K562 (cell line): ENCODE measurements around the gene A4GNT. TPM values are rescaled to one million over a fixed set of nuclear protein-coding genes. Genes with fewer than 3 reads are reported as not detected.

ENCODE experiments used
- ATAC-seq: fragments of 200-7000 bp; cut with Tn5 transposase; 3 replicates; pipeline ENCODE4 v1.9.1; 2020; ENCODE audit warnings: moderate library complexity
- BruUV-seq: library from RNA; stranded (reverse); fragments of 400-500 nt; replicated peaks from 2 replicates; lab custom pipeline; 2021; lab: Mats Ljungman, UMichigan
- CTCF ChIA-PET: fragments of 300-600 bp; formaldehyde crosslinking; extraction: SDS; loops from one replicate; lab custom pipeline; 2021; ENCODE audit warnings: low intra/inter-chr PET ratio; lab: Yijun Ruan, JAX
- POLR2A ChIA-PET: fragments of 300-600, 350-650 bp; sonication (Branson Sonifier 250); formaldehyde crosslinking; extraction: SDS; loops from one replicate; lab custom pipeline; 2021; ENCODE audit warnings: antibody characterized with exemption, inconsistent platforms; lab: Yijun Ruan, JAX
- DNase-seq, 4 experiments: peaks; one replicate each; pipeline versions ENCODE4 v3.0.0 to v3.0.0-alpha.2; 2011 to 2018; ENCODE audit warnings: low spot score in 3 of 4, mixed read lengths in 3 of 4; ENCODE audit errors: extremely low read depth in 1 of 4
- FAIRE-seq: peaks from 2 replicates; lab custom pipeline; 2011; peaks lifted over from hg19 to GRCh38; lab: Jason Lieb, UNC
- H2AFZ ChIP-seq: 2 replicates; pipeline ENCODE4 v1.6.0; 2011; ENCODE audit warnings: low read depth, low read length, control low read depth, inconsistent platforms
- H3K27ac ChIP-seq: fragments of 200-600 bp; 3 replicates; pipeline ENCODE4 v1.8.0; 2011; ENCODE audit warnings: low read depth, mild to moderate bottlenecking, control low read depth, inconsistent platforms, low read length, moderate library complexity, mixed read lengths; ENCODE audit errors: extremely low read depth
- H3K27me3 ChIP-seq, 2 experiments: fragments of 300-600 bp in 1 of 2; 2 replicates in 1 of 2; 3 replicates in 1 of 2; pipeline versions ENCODE4 v1.6.0 to v1.8.0; 2011; ENCODE audit warnings: inconsistent platforms in 2 of 2, low read length in 2 of 2, mild to moderate bottlenecking in 1 of 2, mixed read lengths in 1 of 2, moderate library complexity in 1 of 2; ENCODE audit not compliant: control insufficient read depth in 2 of 2, insufficient read depth in 2 of 2
- H3K36me3 ChIP-seq: fragments of 300-600 bp; 3 replicates; pipeline ENCODE4 v1.8.0; 2011; ENCODE audit warnings: mild to moderate bottlenecking, low read length, inconsistent platforms; ENCODE audit not compliant: control insufficient read depth, insufficient read depth
- H3K4me1 ChIP-seq, 2 experiments: fragments of 200-600 bp in 1 of 2; replicated peaks in 1 of 2; 2 replicates in 1 of 2; 3 replicates in 1 of 2; pipeline versions ENCODE4 v1.5.1 to v1.8.0; 2011; ENCODE audit warnings: inconsistent platforms in 2 of 2, low read length in 2 of 2, mild to moderate bottlenecking in 1 of 2, mixed read lengths in 1 of 2, moderate library complexity in 1 of 2; ENCODE audit not compliant: control insufficient read depth in 2 of 2, insufficient read depth in 2 of 2
- H3K4me2 ChIP-seq: 2 replicates; pipeline ENCODE4 v1.6.1; 2011; ENCODE audit warnings: low read length, control low read depth, inconsistent platforms, mixed read lengths; ENCODE audit not compliant: insufficient read depth
- H3K4me3 ChIP-seq: fragments of 200-600 bp; sonication (generic), shearing (Covaris generic); 2 replicates; pipeline ENCODE4 v1.5.1; 2016; ENCODE audit warnings: control low read depth, inconsistent platforms
- H3K79me2 ChIP-seq: fragments of 200-600 bp; 3 replicates; pipeline ENCODE4 v1.8.0; 2011; ENCODE audit warnings: low read length, inconsistent platforms; ENCODE audit not compliant: control insufficient read depth, insufficient read depth
- H3K9ac ChIP-seq, 2 experiments: 2 replicates each; pipeline versions ENCODE4 v1.6.0 to v1.6.1; 2011; ENCODE audit warnings: low read depth in 2 of 2, low read length in 2 of 2, control low read depth in 1 of 2, inconsistent platforms in 1 of 2, mild to moderate bottlenecking in 1 of 2, mixed read lengths in 1 of 2; ENCODE audit not compliant: insufficient read depth in 1 of 2
- H3K9me1 ChIP-seq: one replicate; pipeline ENCODE4 v1.6.0; 2011; ENCODE audit warnings: inconsistent platforms, mild to moderate bottlenecking, low read length, moderate library complexity; ENCODE audit not compliant: control insufficient read depth, insufficient read depth
- H3K9me3 ChIP-seq: replicated peaks from 2 replicates; pipeline ENCODE4 v1.5.1; 2011; ENCODE audit warnings: low read depth, low read length, inconsistent platforms; ENCODE audit not compliant: control insufficient read depth, insufficient read depth
- H4K20me1 ChIP-seq: replicated peaks from 2 replicates; pipeline ENCODE4 v1.6.1; 2011; ENCODE audit warnings: low read length, inconsistent platforms, mixed read lengths; ENCODE audit not compliant: control insufficient read depth, insufficient read depth
- CREB5 ChIP-seq: fragments of 250-450 bp; sonication (Bioruptor Pico); IDR thresholded peaks from 2 replicates; pipeline ENCODE4 v1.5.0; 2020; ENCODE audit warnings: mild to moderate bottlenecking
- CTCFL ChIP-seq: IDR thresholded peaks from 2 replicates; pipeline ENCODE4 v1.6.1; 2011; ENCODE audit warnings: borderline replicate concordance, low read depth, mild to moderate bottlenecking, moderate library complexity, low read length; ENCODE audit not compliant: insufficient read depth, poor library complexity, severe bottlenecking
- GTF2F1 ChIP-seq: IDR thresholded peaks from 2 replicates; pipeline ENCODE4 v1.6.1; 2011; ENCODE audit warnings: low read depth, low read length, improper control_type of control experiment
- MTA2 ChIP-seq: fragments of 450-650 bp; IDR thresholded peaks from 2 replicates; pipeline ENCODE4 v1.6.1; 2016; ENCODE audit warnings: low read depth
- ZFPM2 ChIP-seq: fragments of 250-450 bp; sonication (Bioruptor Pico); IDR thresholded peaks from 2 replicates; pipeline ENCODE4 v1.5.1; 2022; ENCODE audit warnings: mild to moderate bottlenecking
- ZNF76 ChIP-seq: fragments of 250-450 bp; sonication (Bioruptor Pico); IDR thresholded peaks from 2 replicates; pipeline ENCODE4 v1.4.0; 2020; ENCODE audit warnings: mild to moderate bottlenecking, moderate library complexity, borderline replicate concordance
- ZNF79 ChIP-seq: fragments of 250-450 bp; sonication (Bioruptor Pico); IDR thresholded peaks from 2 replicates; pipeline ENCODE4 v1.4.0; 2020; ENCODE audit warnings: low read depth, mild to moderate bottlenecking, moderate library complexity
- WGBS: fragments of 100-300 bp; shearing (Covaris generic); methylation state at CpG from one replicate; pipeline ENCODE4 v1.1.6; 2016; ENCODE audit warnings: low coverage, mixed read lengths; ENCODE audit not compliant: insufficient coverage; ENCODE audit errors: missing lambda C conversion rate; 5-methylcytosine and 5-hydroxymethylcytosine counted together
- in situ Hi-C: fragments of 300-500 bp; cut with MboI; formaldehyde crosslinking; loops from 4 replicates; pipeline ENCODE4 v1.15.0; 2018; ENCODE audit warnings: inconsistent platforms, mixed read lengths
- intact Hi-C: fragments of 100-400 bp; cut with micrococcal nuclease; formaldehyde crosslinking; loops from 2 replicates; pipeline ENCODE4 v1.14.2; 2022
- polyA plus RNA-seq, 8 experiments: library from polyadenylated mRNA; depleted of rRNA in 4 of 8; stranded (reverse) in 5 of 8; unstranded in 3 of 8; fragments of >200 nt; fragmentation: Nextera tagmentation in 2 of 8; fragmentation: Illumina TruSeq in 1 of 8; extraction: Ambion mirVana in 2 of 8; extraction: Trizol in 1 of 8; gene quantifications; 2 replicates each; pipeline versions ENCODE4 v1.2.1 to v1.2.3, GENCODE V29; 2011 to 2014; ENCODE audit warnings: inconsistent platforms in 1 of 8, missing spikeins in 1 of 8
- total RNA-seq, 7 experiments: library from RNA; depleted of rRNA in 6 of 7; stranded (reverse); fragments of >200 nt in 6 of 7; fragmentation: Illumina TruSeq in 2 of 7; extraction: Trizol in 2 of 7; gene quantifications; 2 replicates each; pipeline versions ENCODE4 v1.2.1 to v1.2.3, GENCODE V29; 2011 to 2021; ENCODE audit warnings: low replicate concordance in 1 of 7
- TF ChIP-seq, protein P1 (sequence below), 2 experiments: fragments of 250-450 bp in 1 of 2; fragments of 450-650 bp in 1 of 2; sonication (Bioruptor Pico) in 1 of 2; IDR thresholded peaks; 2 replicates each; pipeline versions ENCODE4 v1.6.1 to v1.8.0; 2016 to 2021; ENCODE audit warnings: mild to moderate bottlenecking in 2 of 2, moderate library complexity in 2 of 2, missing compliant biosample characterization in 1 of 2, missing genetic modification characterization in 1 of 2

The A4GNT gene
- total and polyA plus RNA-seq, 9 of the 15 experiments (the other 6 are each of a cell fraction or from before 2014, with no cell fraction given): not detected

- 0% methylated on average over 2 of the region's 2 CpGs for WGBS
- FAIRE-seq (no peak), ATAC-seq (no peak), DNase-seq (no peak)
- in situ Hi-C loops (no loop called here), intact Hi-C loops (no loop called here)
- no peaks in the 10 kb centered on the region for H3K36me3 ChIP-seq
- H3K4me1 ChIP-seq: no peaks in the 10 kb centered on the region
- H3K4me2 ChIP-seq: no peak overlapping the region
- H3K79me2 ChIP-seq: no peaks in the 10 kb centered on the region
- TF ChIP-seq ZNF79 (CRISPR knock-in tag) (no peak), GTF2F1 (no peak), CTCFL (no peak), CREB5 (CRISPR knock-in tag) (no peak), ZNF76 (CRISPR knock-in tag) (no peak), MTA2 (no peak), ZFPM2 (CRISPR knock-in tag) (no peak)
- TF ChIP-seq, protein P1, sequence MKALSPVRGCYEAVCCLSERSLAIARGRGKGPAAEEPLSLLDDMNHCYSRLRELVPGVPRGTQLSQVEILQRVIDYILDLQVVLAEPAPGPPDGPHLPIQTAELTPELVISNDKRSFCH (CRISPR knock-in tag; IDR thresholded peaks at IDR 0.05): no peak
- TF ChIP-seq, protein P1 (tag; IDR thresholded peaks at IDR 0.05): no peak
- H4K20me1 ChIP-seq: no peaks in the 10 kb centered on the region
- POLR2A ChIA-PET: no interaction called here
- no peak overlapping the region for H2AFZ ChIP-seq
- H3K9me3 ChIP-seq: no peaks in the 10 kb centered on the region
- no TSS peak for BruUV-seq
- H3K4me3 ChIP-seq: no peak overlapping the region
- no peak overlapping the region for H3K9ac ChIP-seq
- H3K27ac ChIP-seq: no peak overlapping the region
- H3K9me1 ChIP-seq: no peaks in the 10 kb centered on the region
- CTCF ChIA-PET: no interaction called here
- H3K27me3 ChIP-seq: no peaks in the 10 kb centered on the region
Measured at GRCh38 chr3:138139691-138140090, 7.5 kb upstream of the A4GNT start.
